HTERT RPE-1 (cell line): ENCODE data around the gene RHOJ.
"Not testable (repeated sequence)": the region's sequence is repeated elsewhere in the genome, so short reads cannot be mapped to it uniquely, and the experiment has no call there.

ENCODE experiments used
- in situ Hi-C: fragments of 300-500 bp; cut with MboI; formaldehyde crosslinking; loops from 4 replicates; pipeline ENCODE4 v1.14.3; 2020; ENCODE audit warnings: low sequenced_read_pairs

RHOJ gene

GRCh38 chr14:63296060-63296563 lies 91.9 kb downstream of the RHOJ start:
- in situ Hi-C loops = no loop called here

GRCh38 chr14:63297372-63298063 lies 93.3 kb downstream of the RHOJ start:
- in situ Hi-C loops = no loop called here

GRCh38 chr14:63299351-63300110 lies 95.3 kb downstream of the RHOJ start:
- in situ Hi-C loops = no loop called here

- in situ Hi-C loops = no loop called here
Observed at GRCh38 chr14:63300854-63301253, 96.6 kb downstream of the RHOJ start.

- in situ Hi-C loops = no loop called here
Observed at GRCh38 chr14:63301891-63302534, 97.8 kb downstream of the RHOJ start.

GRCh38 chr14:63304429-63304828 lies 100.2 kb downstream of the RHOJ start:
- in situ Hi-C loops = not testable (repeated sequence)

- in situ Hi-C loops = no loop called here
Observed at GRCh38 chr14:63308723-63309317, 104.6 kb downstream of the RHOJ start.

- in situ Hi-C loops = no loop called here
Observed at GRCh38 chr14:63318835-63319234, 114.6 kb downstream of the RHOJ start, which contains the start of gene GPHB5. GPHB5 (minus strand) TSS chr14:63318935; CDS start chr14:63317849, 1,086 bp downstream.

- in situ Hi-C loops = no loop called here
Observed at GRCh38 chr14:63322472-63322871, 118.2 kb downstream of the RHOJ start.

GRCh38 chr14:63322897-63323573 lies 118.8 kb downstream of the RHOJ start:
- in situ Hi-C loops = no loop called here

GRCh38 chr14:63326840-63327239 lies 122.6 kb downstream of the RHOJ start:
- in situ Hi-C loops = no loop called here

- in situ Hi-C loops = no loop called here
Observed at GRCh38 chr14:63328787-63329737, 124.8 kb downstream of the RHOJ start.

- in situ Hi-C loops = no loop called here
Observed at GRCh38 chr14:63342371-63342770, 138.1 kb downstream of the RHOJ start.
